ENCODE results near the gene SMYD3.

The SMYD3 gene

GRCh38 chr1:246265481-246265880, 241.6 kb downstream of the SMYD3 start:
- no peaks in the 10 kb centered on the region for H3K4me1 ChIP-seq (ENCODE audit: control extremely low read depth in 1 of 4, control insufficient read depth in 4 of 4, insufficient read depth in 4 of 4, low read length in 3 of 4)
- DNase-seq = no peak
- ChIA-PET CTCF (no interaction called here), POLR2A (interaction anchor here (0.6 kb wide), 1 partner anchor 10 kb away, joined by 3 read pairs; no protein-coding TSS in a partner anchor)
- H3K9me3 ChIP-seq (ENCODE audit: control extremely low read depth in 1 of 5, control insufficient read depth in 4 of 5, insufficient read depth in 2 of 5, low read depth in 1 of 5, low read length in 4 of 5) = peaks cover 0 to 1% (median 0%) of the 10 kb centered on the region in 5 experiments
- no peak overlapping the region for H3K4me3 ChIP-seq (ENCODE audit: control insufficient read depth in 1 of 7, extremely low read depth in 1 of 7, insufficient read depth in 4 of 7, low read depth in 2 of 7, low read length in 6 of 7)
- H3K36me3 ChIP-seq (ENCODE audit: control insufficient read depth in 4 of 4, insufficient read depth in 4 of 4, low read length in 3 of 4) = peaks cover 0 to under 1% (median 0%) of the 10 kb centered on the region in 4 experiments
- H3K27ac ChIP-seq (ENCODE audit: insufficient read depth in 1 of 2, low read depth in 1 of 2, low read length in 2 of 2, poor library complexity in 1 of 2, severe bottlenecking in 2 of 2) = no peak overlapping the region
- WGBS (ENCODE audit: insufficient coverage) = no CpG with 5 or more reads among the region's 2 CpGs
- no peaks in the 10 kb centered on the region for H3K27me3 ChIP-seq (replicated peaks in 2 of 5; ENCODE audit: control insufficient read depth in 4 of 5, insufficient read depth in 5 of 5, low read length in 4 of 5)

- DNase-seq = no peak
Observed at GRCh38 chr1:246262281-246262680, 244.8 kb downstream of the SMYD3 start.

GRCh38 chr1:246261639-246262038, 245.4 kb downstream of the SMYD3 start:
- DNase-seq = peak in 1 of 3 donors; percentile 13
- H3K27me3 ChIP-seq (replicated peaks in 2 of 5; ENCODE audit: control insufficient read depth in 4 of 5, insufficient read depth in 5 of 5, low read length in 4 of 5) = no peaks in the 10 kb centered on the region
- no peak overlapping the region for H3K4me3 ChIP-seq (ENCODE audit: control insufficient read depth in 1 of 7, extremely low read depth in 1 of 7, insufficient read depth in 4 of 7, low read depth in 2 of 7, low read length in 6 of 7)
- H3K36me3 ChIP-seq (ENCODE audit: control insufficient read depth in 4 of 4, insufficient read depth in 4 of 4, low read length in 3 of 4) = peaks cover 0 to 2% (median 0%) of the 10 kb centered on the region in 4 experiments
- H3K4me1 ChIP-seq (ENCODE audit: control extremely low read depth in 1 of 4, control insufficient read depth in 4 of 4, insufficient read depth in 4 of 4, low read length in 3 of 4) = no peaks in the 10 kb centered on the region
- ChIA-PET CTCF (interaction anchor here (0.6 to 2.4 kb wide), 2 partner anchors 18 to 91 kb away, joined by 3 to 7 read pairs; no protein-coding TSS in a partner anchor), POLR2A (no interaction called here)
- peaks cover 0 to 30% (median 11%) of the 10 kb centered on the region in 5 experiments for H3K9me3 ChIP-seq (ENCODE audit: control extremely low read depth in 1 of 5, control insufficient read depth in 4 of 5, insufficient read depth in 2 of 5, low read depth in 1 of 5, low read length in 4 of 5)
- WGBS (ENCODE audit: insufficient coverage) = no CpG with 5 or more reads among the region's 3 CpGs
- H3K27ac ChIP-seq (ENCODE audit: insufficient read depth in 1 of 2, low read depth in 1 of 2, low read length in 2 of 2, poor library complexity in 1 of 2, severe bottlenecking in 2 of 2) = no peak overlapping the region

More at GRCh38 chr1:246262281-246262680, 244.8 kb downstream of the SMYD3 start:
- no peaks in the 10 kb centered on the region for H3K27me3 ChIP-seq (replicated peaks in 2 of 5; ENCODE audit: control insufficient read depth in 4 of 5, insufficient read depth in 5 of 5, low read length in 4 of 5)
- ChIA-PET POLR2A (no interaction called here), CTCF (interaction anchor here (0.6 to 2.4 kb wide), 2 partner anchors 17 to 90 kb away, joined by 3 to 7 read pairs; no protein-coding TSS in a partner anchor)
- 86% methylated on average over 1 of the region's 6 CpGs for WGBS (ENCODE audit: insufficient coverage)
- peaks cover 0 to 26% (median 11%) of the 10 kb centered on the region in 5 experiments for H3K9me3 ChIP-seq (ENCODE audit: control extremely low read depth in 1 of 5, control insufficient read depth in 4 of 5, insufficient read depth in 2 of 5, low read depth in 1 of 5, low read length in 4 of 5)
- no peaks in the 10 kb centered on the region for H3K4me1 ChIP-seq (ENCODE audit: control extremely low read depth in 1 of 4, control insufficient read depth in 4 of 4, insufficient read depth in 4 of 4, low read length in 3 of 4)
- no peak overlapping the region for H3K27ac ChIP-seq (ENCODE audit: insufficient read depth in 1 of 2, low read depth in 1 of 2, low read length in 2 of 2, poor library complexity in 1 of 2, severe bottlenecking in 2 of 2)
- H3K36me3 ChIP-seq (ENCODE audit: control insufficient read depth in 4 of 4, insufficient read depth in 4 of 4, low read length in 3 of 4) = peaks cover 0 to 2% (median 0%) of the 10 kb centered on the region in 4 experiments
- H3K4me3 ChIP-seq (ENCODE audit: control insufficient read depth in 1 of 7, extremely low read depth in 1 of 7, insufficient read depth in 4 of 7, low read depth in 2 of 7, low read length in 6 of 7) = no peak overlapping the region

DNA sequence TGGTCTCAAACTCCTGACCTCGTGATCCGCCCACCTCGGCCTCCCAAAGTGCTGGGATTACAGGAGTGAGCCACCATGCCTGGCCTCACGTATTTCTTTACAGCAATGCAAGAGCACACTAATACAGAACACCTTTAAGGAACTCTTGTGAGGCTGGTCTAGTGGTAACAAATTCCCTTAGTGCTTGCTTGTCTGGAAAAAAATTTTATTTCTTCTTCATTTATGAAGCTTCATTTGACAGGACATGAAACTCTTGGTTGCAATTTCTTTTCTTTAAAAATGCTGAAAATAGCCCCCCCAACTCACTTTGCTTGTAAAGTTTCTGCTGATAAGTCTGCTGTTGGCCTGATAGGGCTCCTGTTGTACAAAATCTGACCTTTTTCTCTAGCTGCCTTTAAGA, 248.8 kb downstream of the SMYD3 start:
- POLR2A ChIA-PET = no interaction called here
- peak in 2 of 3 donors; percentile 37 to 38 for DNase-seq
- Histone ChIP-seq H3K4me1 (ENCODE audit: control extremely low read depth in 1 of 4, control insufficient read depth in 4 of 4, insufficient read depth in 4 of 4, low read length in 3 of 4) (no peaks in the 10 kb centered on the region), H3K4me3 (ENCODE audit: control insufficient read depth in 1 of 7, extremely low read depth in 1 of 7, insufficient read depth in 4 of 7, low read depth in 2 of 7, low read length in 6 of 7) (no peak overlapping the region), H3K27me3 (replicated peaks in 2 of 5; ENCODE audit: control insufficient read depth in 4 of 5, insufficient read depth in 5 of 5, low read length in 4 of 5) (no peaks in the 10 kb centered on the region), H3K36me3 (ENCODE audit: control insufficient read depth in 4 of 4, insufficient read depth in 4 of 4, low read length in 3 of 4) (peaks cover 0 to 2% (median 0%) of the 10 kb centered on the region in 4 experiments), H3K9me3 (ENCODE audit: control extremely low read depth in 1 of 5, control insufficient read depth in 4 of 5, insufficient read depth in 2 of 5, low read depth in 1 of 5, low read length in 4 of 5) (peaks cover 0 to 30% (median 11%) of the 10 kb centered on the region in 5 experiments), H3K27ac (ENCODE audit: insufficient read depth in 1 of 2, low read depth in 1 of 2, low read length in 2 of 2, poor library complexity in 1 of 2, severe bottlenecking in 2 of 2) (no peak overlapping the region)
- CTCF ChIA-PET = interaction anchor here (2.1 to 2.2 kb wide), 2 partner anchors 8 to 247 kb away, joined by 4 to 5 read pairs; no protein-coding TSS in a partner anchor
- WGBS (ENCODE audit: insufficient coverage) = no CpG with 5 or more reads among the region's 4 CpGs

DNA sequence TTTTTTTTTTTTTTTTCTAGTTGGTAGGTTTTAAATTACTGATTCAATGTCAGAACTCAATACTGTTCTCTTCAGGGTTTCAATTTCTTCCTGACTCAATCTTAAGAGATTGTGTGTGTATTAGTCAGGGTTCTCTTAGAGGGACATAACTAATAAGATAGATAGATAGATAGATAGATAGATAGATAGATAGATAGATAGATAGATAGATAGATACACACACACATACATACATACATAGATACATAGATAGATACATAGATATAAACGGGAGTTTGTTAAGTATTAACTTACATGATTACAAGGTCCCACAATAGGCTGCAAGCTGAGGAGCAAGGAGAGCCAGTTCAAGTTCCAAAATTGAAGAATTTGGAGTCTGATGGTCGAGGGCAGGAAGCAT, 251.3 kb downstream of the SMYD3 start:
- ChIA-PET POLR2A (interaction anchor here (0.7 kb wide), 1 partner anchor 9 kb away, joined by 3 read pairs; no protein-coding TSS in a partner anchor), CTCF (no interaction called here)
- H3K27me3 ChIP-seq (replicated peaks in 2 of 5; ENCODE audit: control insufficient read depth in 4 of 5, insufficient read depth in 5 of 5, low read length in 4 of 5) = no peaks in the 10 kb centered on the region
- H3K4me3 ChIP-seq (ENCODE audit: control insufficient read depth in 1 of 7, extremely low read depth in 1 of 7, insufficient read depth in 4 of 7, low read depth in 2 of 7, low read length in 6 of 7) = no peak overlapping the region
- no peak overlapping the region for H3K27ac ChIP-seq (ENCODE audit: insufficient read depth in 1 of 2, low read depth in 1 of 2, low read length in 2 of 2, poor library complexity in 1 of 2, severe bottlenecking in 2 of 2)
- no peaks in the 10 kb centered on the region for H3K4me1 ChIP-seq (ENCODE audit: control extremely low read depth in 1 of 4, control insufficient read depth in 4 of 4, insufficient read depth in 4 of 4, low read length in 3 of 4)
- H3K36me3 ChIP-seq (ENCODE audit: control insufficient read depth in 4 of 4, insufficient read depth in 4 of 4, low read length in 3 of 4) = peaks cover 0 to 2% (median 0%) of the 10 kb centered on the region in 4 experiments
- DNase-seq = no peak
- 92% methylated on average over 1 of the region's 2 CpGs for WGBS (ENCODE audit: insufficient coverage)
- H3K9me3 ChIP-seq (ENCODE audit: control extremely low read depth in 1 of 5, control insufficient read depth in 4 of 5, insufficient read depth in 2 of 5, low read depth in 1 of 5, low read length in 4 of 5) = peaks cover 0 to 30% (median 11%) of the 10 kb centered on the region in 5 experiments

- Histone ChIP-seq H3K4me1 (ENCODE audit: control extremely low read depth in 1 of 4, control insufficient read depth in 4 of 4, insufficient read depth in 4 of 4, low read length in 3 of 4) (no peaks in the 10 kb centered on the region), H3K27me3 (replicated peaks in 2 of 5; ENCODE audit: control insufficient read depth in 4 of 5, insufficient read depth in 5 of 5, low read length in 4 of 5) (no peaks in the 10 kb centered on the region), H3K36me3 (ENCODE audit: control insufficient read depth in 4 of 4, insufficient read depth in 4 of 4, low read length in 3 of 4) (no peaks in the 10 kb centered on the region), H3K4me3 (ENCODE audit: control insufficient read depth in 1 of 7, extremely low read depth in 1 of 7, insufficient read depth in 4 of 7, low read depth in 2 of 7, low read length in 6 of 7) (no peak overlapping the region), H3K27ac (ENCODE audit: insufficient read depth in 1 of 2, low read depth in 1 of 2, low read length in 2 of 2, poor library complexity in 1 of 2, severe bottlenecking in 2 of 2) (no peak overlapping the region), H3K9me3 (ENCODE audit: control extremely low read depth in 1 of 5, control insufficient read depth in 4 of 5, insufficient read depth in 2 of 5, low read depth in 1 of 5, low read length in 4 of 5) (peaks cover 0 to 26% (median 7%) of the 10 kb centered on the region in 5 experiments)
- CTCF ChIA-PET = no interaction called here
- DNase-seq = no peak
- WGBS (ENCODE audit: insufficient coverage) = no CpG with 5 or more reads among the region's 2 CpGs
- POLR2A ChIA-PET = no interaction called here
Observed at GRCh38 chr1:246254854-246255253, 252.2 kb downstream of the SMYD3 start.

DNA sequence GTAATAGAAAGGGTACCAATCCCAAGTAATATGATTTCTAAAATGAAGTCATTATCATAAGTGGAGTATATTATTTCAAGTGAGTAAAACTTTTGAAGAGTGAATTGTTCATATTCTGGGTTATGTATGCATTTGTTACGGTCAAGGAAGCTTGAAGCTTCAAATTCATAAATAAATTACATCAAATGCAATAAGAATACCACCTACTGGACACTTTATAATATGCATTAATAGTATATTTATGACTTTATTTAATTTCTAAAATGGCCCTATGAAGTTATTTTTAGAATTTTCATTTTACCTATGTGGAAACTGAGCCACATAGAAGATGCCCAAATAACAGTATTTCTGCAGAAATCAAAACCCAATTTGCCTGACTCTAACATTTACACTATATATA, 260.6 kb downstream of the SMYD3 start:
- Histone ChIP-seq H3K27me3 (replicated peaks in 2 of 5; ENCODE audit: control insufficient read depth in 4 of 5, insufficient read depth in 5 of 5, low read length in 4 of 5) (no peaks in the 10 kb centered on the region), H3K9me3 (ENCODE audit: control extremely low read depth in 1 of 5, control insufficient read depth in 4 of 5, insufficient read depth in 2 of 5, low read depth in 1 of 5, low read length in 4 of 5) (no peaks in the 10 kb centered on the region), H3K4me3 (ENCODE audit: control insufficient read depth in 1 of 7, extremely low read depth in 1 of 7, insufficient read depth in 4 of 7, low read depth in 2 of 7, low read length in 6 of 7) (no peak overlapping the region), H3K27ac (ENCODE audit: insufficient read depth in 1 of 2, low read depth in 1 of 2, low read length in 2 of 2, poor library complexity in 1 of 2, severe bottlenecking in 2 of 2) (no peak overlapping the region), H3K36me3 (ENCODE audit: control insufficient read depth in 4 of 4, insufficient read depth in 4 of 4, low read length in 3 of 4) (no peaks in the 10 kb centered on the region), H3K4me1 (ENCODE audit: control extremely low read depth in 1 of 4, control insufficient read depth in 4 of 4, insufficient read depth in 4 of 4, low read length in 3 of 4) (no peaks in the 10 kb centered on the region)
- WGBS (ENCODE audit: insufficient coverage) = no CpG with 5 or more reads among the region's 1 CpG
- ChIA-PET CTCF (interaction anchor here (0.7 to 1.2 kb wide), 2 partner anchors 233 to 235 kb away, joined by 4 to 5 read pairs; no protein-coding TSS in a partner anchor), POLR2A (interaction anchor here (0.6 kb wide), 1 partner anchor 158 kb away, joined by 3 read pairs; no protein-coding TSS in a partner anchor)
- peak in 1 of 3 donors; percentile 12 for DNase-seq

Data from common myeloid progenitor, CD34-positive (primary cell).